LNCaP clone FGC (cell line): ENCODE results near the gene ACP4.
"Not testable (repeated sequence)": the region's sequence is repeated elsewhere in the genome, so short reads cannot be mapped to it uniquely, and the experiment has no call there.

ENCODE experiments used
- DNase-seq: peaks from one replicate; pipeline ENCODE4 v3.0.0-alpha.2; 2011; ENCODE audit warnings: low read depth
- H3K4me3 ChIP-seq: 2 replicates; pipeline ENCODE4 v1.5.1; 2011; ENCODE audit warnings: mild to moderate bottlenecking, low read depth, low read length, control low read depth
- TF ChIP-seq, protein P1 (sequence below): IDR thresholded peaks from 2 replicates; pipeline ENCODE4 v1.5.1; 2012; ENCODE audit warnings: mild to moderate bottlenecking; ENCODE audit not compliant: control insufficient read depth, insufficient read depth; ENCODE audit errors: extremely low read depth

Gene ACP4

DNA sequence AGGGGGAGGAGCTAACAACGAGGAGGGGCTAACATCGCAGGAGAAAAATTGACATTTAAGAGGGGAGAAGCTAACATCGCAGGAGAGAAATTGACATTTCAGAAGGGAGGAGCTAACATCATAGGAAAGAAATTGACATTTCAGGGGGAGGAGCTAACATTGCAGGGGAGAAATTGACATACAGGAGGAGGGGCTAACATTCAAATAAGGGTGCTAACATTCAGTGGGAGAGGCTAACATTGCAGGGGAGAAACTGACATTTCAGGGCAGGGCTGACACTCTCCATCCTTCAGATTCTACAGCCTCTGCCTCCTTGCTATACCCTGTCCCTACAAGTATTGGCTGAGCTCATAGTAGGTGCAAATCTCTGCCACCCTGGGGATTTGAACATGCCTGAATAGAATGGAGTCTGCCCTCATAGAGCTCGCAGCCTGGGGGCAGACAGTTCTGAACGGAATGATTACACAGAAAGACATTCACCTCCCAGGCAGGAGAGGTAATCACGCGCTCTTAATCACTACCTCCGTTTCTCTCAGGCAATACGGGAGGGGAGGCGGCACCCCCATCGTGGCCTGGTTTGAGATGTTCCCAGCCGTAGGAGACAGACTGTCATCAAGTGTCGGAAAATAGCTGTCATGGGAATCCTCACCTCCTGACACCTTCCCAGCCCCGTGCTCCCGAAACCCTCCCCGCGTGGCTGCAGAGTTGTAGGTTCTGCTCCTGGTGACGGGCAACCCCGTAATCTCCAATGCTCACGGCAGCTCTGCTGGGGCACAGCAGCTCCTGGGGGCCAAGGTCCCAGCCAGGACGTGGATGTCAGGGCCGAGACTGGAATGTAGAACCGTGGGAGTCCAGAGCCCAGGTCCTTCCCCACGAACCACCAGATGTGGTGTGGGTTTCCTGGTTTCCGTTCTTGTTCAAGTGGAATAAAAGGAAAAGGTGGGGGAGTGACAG is 10.4 kb upstream of the ACP4 start:
- TF ChIP-seq, protein P1, sequence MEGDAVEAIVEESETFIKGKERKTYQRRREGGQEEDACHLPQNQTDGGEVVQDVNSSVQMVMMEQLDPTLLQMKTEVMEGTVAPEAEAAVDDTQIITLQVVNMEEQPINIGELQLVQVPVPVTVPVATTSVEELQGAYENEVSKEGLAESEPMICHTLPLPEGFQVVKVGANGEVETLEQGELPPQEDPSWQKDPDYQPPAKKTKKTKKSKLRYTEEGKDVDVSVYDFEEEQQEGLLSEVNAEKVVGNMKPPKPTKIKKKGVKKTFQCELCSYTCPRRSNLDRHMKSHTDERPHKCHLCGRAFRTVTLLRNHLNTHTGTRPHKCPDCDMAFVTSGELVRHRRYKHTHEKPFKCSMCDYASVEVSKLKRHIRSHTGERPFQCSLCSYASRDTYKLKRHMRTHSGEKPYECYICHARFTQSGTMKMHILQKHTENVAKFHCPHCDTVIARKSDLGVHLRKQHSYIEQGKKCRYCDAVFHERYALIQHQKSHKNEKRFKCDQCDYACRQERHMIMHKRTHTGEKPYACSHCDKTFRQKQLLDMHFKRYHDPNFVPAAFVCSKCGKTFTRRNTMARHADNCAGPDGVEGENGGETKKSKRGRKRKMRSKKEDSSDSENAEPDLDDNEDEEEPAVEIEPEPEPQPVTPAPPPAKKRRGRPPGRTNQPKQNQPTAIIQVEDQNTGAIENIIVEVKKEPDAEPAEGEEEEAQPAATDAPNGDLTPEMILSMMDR: no peak
- no peak overlapping the region for H3K4me3 ChIP-seq
- no peak for DNase-seq

DNA sequence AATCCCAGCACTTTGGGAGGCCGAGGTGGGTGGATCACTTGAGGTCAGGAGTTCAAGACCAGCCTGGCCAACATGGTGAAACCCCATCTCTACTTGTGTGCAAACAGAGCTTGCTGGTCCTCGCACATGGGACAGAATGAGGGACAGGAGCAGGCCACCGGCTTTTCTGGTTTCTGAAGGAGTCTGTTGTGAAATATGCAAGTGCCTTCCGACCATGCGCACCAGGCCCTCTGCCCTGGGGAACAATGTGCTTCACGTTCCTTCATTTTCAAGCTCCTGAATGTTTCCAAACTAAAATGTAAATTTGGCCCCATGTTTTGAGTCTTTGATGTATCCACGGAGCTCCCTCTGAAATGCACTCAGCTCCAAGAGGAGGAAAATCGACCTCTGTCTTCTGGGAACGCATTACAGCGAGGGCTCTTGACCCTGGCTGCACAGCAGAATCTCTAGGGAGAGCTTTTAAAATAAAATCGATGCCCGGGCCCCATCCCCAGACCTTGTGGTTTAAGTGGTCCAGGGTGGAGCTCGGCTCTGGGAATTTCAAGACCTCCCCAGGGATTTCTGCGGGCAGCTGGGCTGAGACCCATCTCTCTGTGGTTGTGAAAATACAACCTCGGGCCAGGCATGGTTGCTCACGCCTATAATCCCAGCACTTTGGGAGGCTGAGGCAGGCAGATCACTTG is 9.3 kb upstream of the ACP4 start:
- no peak overlapping the region for H3K4me3 ChIP-seq
- DNase-seq: no peak
- TF ChIP-seq, protein P1: no peak

DNA sequence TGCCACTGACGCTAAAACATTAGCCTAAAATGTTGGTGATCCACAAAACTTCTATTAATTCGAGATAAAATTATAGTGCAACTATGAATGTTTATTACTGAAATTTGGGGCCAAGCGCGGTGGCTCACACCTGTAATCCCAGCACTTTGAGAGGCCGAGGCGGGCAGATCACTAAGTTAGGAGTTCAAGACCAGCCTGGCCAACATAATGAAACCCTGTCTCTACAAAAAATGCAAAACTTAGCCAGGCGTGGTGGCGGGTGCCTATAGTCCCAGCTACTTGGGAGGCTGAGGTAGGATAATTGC is 6.4 kb upstream of the ACP4 start:
- DNase-seq, H3K4me3 ChIP-seq: not testable (repeated sequence)

DNA sequence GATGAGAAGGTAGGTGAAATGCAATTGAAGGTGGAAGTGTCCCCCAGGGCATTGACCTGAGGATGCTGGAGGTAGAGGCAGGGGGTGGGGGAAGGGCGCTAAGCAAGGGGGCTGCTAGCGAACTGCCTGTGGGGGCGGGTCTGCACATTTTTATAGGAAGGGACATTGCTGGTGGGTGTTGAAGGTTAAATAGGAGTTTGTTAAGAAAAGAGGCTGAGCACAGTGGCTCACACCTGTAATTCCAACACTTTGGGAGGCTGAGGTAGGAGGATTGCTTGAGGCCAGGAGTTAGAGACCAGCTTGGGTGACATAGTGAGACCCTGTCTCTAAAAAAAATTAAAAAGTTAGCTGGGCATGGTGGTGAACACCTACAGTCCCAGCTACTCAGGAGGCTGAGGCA is 5.5 kb upstream of the ACP4 start:
- TF ChIP-seq, protein P1: no peak
- DNase-seq: no peak
- no peak overlapping the region for H3K4me3 ChIP-seq

DNA sequence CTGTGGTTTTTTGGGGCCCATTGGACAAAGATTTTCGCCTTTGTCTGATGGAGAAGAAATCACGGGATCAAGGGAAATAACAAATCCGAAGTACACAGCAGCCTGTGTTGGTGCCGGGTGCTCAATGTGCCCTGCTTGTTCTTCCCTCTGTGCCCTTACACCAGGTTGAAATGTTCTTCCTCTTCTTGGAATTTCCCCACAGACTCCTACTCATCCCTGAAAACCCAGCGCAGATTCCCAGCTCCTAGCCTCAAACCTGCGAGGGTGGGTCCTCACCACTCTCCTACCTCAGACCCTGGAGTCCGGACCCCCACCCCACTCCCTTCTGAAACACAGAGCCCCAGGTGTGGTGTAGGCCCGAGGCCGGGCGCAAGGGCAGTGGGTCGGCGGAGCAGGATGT is 4.9 kb upstream of the ACP4 start:
- TF ChIP-seq, protein P1: no peak
- no peak for DNase-seq
- H3K4me3 ChIP-seq: no peak overlapping the region

GRCh38 chr19:50790922-50791467 is 780 bp downstream of the ACP4 start:
- TF ChIP-seq, protein P1: no peak
- no peak overlapping the region for H3K4me3 ChIP-seq
- no peak for DNase-seq

GRCh38 chr19:50791594-50792271 is 1.5 kb downstream of the ACP4 start:
- TF ChIP-seq, protein P1: no peak
- H3K4me3 ChIP-seq: no peak overlapping the region

More at GRCh38 chr19:50791594-50792271, 1.5 kb downstream of the ACP4 start:
- no peak for DNase-seq
